OCI-M2 (cell line): ENCODE measurements around the gene TMEM255A.

Source experiments
- DNase-seq: peaks from one replicate; lab custom pipeline; 2025; ENCODE audit not compliant: unreplicated experiment; lab: John Stamatoyannopoulos, UW

The TMEM255A gene

GRCh38 chrX:120308959-120309872, 2.0 kb downstream of the TMEM255A start:
- no peak for DNase-seq

GRCh38 chrX:120308558-120308957, 2.7 kb downstream of the TMEM255A start:
- no peak for DNase-seq

- no peak for DNase-seq
These were observed 4.6 kb downstream of the TMEM255A start for GRCh38 chrX:120306630-120307029.

- no peak for DNase-seq
These were observed 5.6 kb downstream of the TMEM255A start for GRCh38 chrX:120305531-120306141.

- no peak for DNase-seq
These were observed 7.0 kb downstream of the TMEM255A start for GRCh38 chrX:120304256-120304655.

- DNase-seq = no peak
These were observed 8.8 kb downstream of the TMEM255A start for GRCh38 chrX:120302434-120302833.

GRCh38 chrX:120301960-120302359, 9.3 kb downstream of the TMEM255A start:
- no peak for DNase-seq

GRCh38 chrX:120301497-120301896, 9.8 kb downstream of the TMEM255A start:
- DNase-seq = no peak

- DNase-seq = no peak
These were observed 11.3 kb downstream of the TMEM255A start for GRCh38 chrX:120299928-120300327.

GRCh38 chrX:120297923-120298322, 13.3 kb downstream of the TMEM255A start:
- DNase-seq = no peak

GRCh38 chrX:120294651-120295050, 16.6 kb downstream of the TMEM255A start:
- no peak for DNase-seq

GRCh38 chrX:120293015-120293414, 18.2 kb downstream of the TMEM255A start:
- DNase-seq = no peak

GRCh38 chrX:120291211-120291610, 20.1 kb downstream of the TMEM255A start:
- DNase-seq = no peak

GRCh38 chrX:120290107-120290506, 21.2 kb downstream of the TMEM255A start:
- no peak for DNase-seq

GRCh38 chrX:120287513-120288112, 23.6 kb downstream of the TMEM255A start:
- DNase-seq = no peak

- no peak for DNase-seq
These were observed 24.3 kb downstream of the TMEM255A start for GRCh38 chrX:120286733-120287512.

- DNase-seq = no peak
These were observed 28.6 kb downstream of the TMEM255A start for GRCh38 chrX:120282697-120283096.

- no peak for DNase-seq
These were observed 29.5 kb downstream of the TMEM255A start for GRCh38 chrX:120281761-120282160.

GRCh38 chrX:120281021-120281624, 30.1 kb downstream of the TMEM255A start:
- DNase-seq = no peak

- no peak for DNase-seq
These were observed 36.3 kb downstream of the TMEM255A start for GRCh38 chrX:120274958-120275357.

- no peak for DNase-seq
These were observed 37.1 kb downstream of the TMEM255A start for GRCh38 chrX:120274145-120274544.
